WTC11 (cell line): ENCODE data around the gene GON7. TPM values are rescaled to one million over a fixed set of nuclear protein-coding genes. Genes with fewer than 3 reads are reported as not detected.
A peak's percentile ranks its signal among the peaks of the same experiment; 100 is the strongest.
"Not testable (repeated sequence)": the region's sequence is repeated elsewhere in the genome, so short reads cannot be mapped to it uniquely, and the experiment has no call there.

Source experiments
- ATAC-seq: fragments of 200-7000 bp; cut with Tn5 transposase; 2 replicates; pipeline ENCODE4 v1.10.0; 2021; ENCODE audit warnings: mild to moderate bottlenecking, moderate library complexity
- CTCF ChIA-PET: fragments of 300-600 bp; sonication (Branson Sonifier 250); formaldehyde crosslinking; loops from one replicate; lab custom pipeline; 2021; ENCODE audit warnings: antibody characterized with exemption; lab: Charles Lee
- POLR2A ChIA-PET: fragments of 350-600 bp; sonication (Branson Sonifier 250); formaldehyde crosslinking; loops from one replicate; lab custom pipeline; 2021; ENCODE audit warnings: antibody characterized with exemption; lab: Charles Lee
- DNase-seq: peaks from one replicate; pipeline ENCODE4 v3.0.0; 2021; ENCODE audit warnings: low spot score
- H3K27ac Mint-ChIP-seq: 2 replicates; pipeline ENCODE4 v1.8.0; 2021; ENCODE audit warnings: mixed read lengths
- H3K27me3 Mint-ChIP-seq: 2 replicates; pipeline ENCODE4 v1.8.0; 2021; ENCODE audit warnings: low read depth, mild to moderate bottlenecking, moderate library complexity, mixed read lengths
- H3K36me3 Mint-ChIP-seq: 2 replicates; pipeline ENCODE4 v1.8.0; 2021; ENCODE audit warnings: mixed read lengths
- H3K4me1 Mint-ChIP-seq: 2 replicates; pipeline ENCODE4 v1.8.0; 2022; ENCODE audit warnings: mixed read lengths
- H3K4me3 Mint-ChIP-seq: 2 replicates; pipeline ENCODE4 v1.8.0; 2021; ENCODE audit warnings: mild to moderate bottlenecking, moderate library complexity, mixed read lengths
- H3K9me3 Mint-ChIP-seq: 2 replicates; pipeline ENCODE4 v1.8.0; 2021; ENCODE audit warnings: mixed read lengths
- ATF1 ChIP-seq: sonication (generic); formaldehyde crosslinking; IDR thresholded peaks from 2 replicates; pipeline ENCODE4 v1.8.1; 2023; ENCODE audit warnings: mild to moderate bottlenecking, moderate library complexity, missing genetic modification reagents
- EMX1 ChIP-seq: fragments of 250-450 bp; sonication (Bioruptor Pico); IDR thresholded peaks from 2 replicates; pipeline ENCODE4 v1.8.0; 2021; ENCODE audit warnings: mild to moderate bottlenecking
- ETV6 ChIP-seq: sonication (generic); formaldehyde crosslinking; IDR thresholded peaks from 2 replicates; pipeline ENCODE4 v1.8.1; 2022; ENCODE audit warnings: mild to moderate bottlenecking, missing genetic modification reagents
- KAT7 ChIP-seq: sonication (generic); formaldehyde crosslinking; IDR thresholded peaks from 2 replicates; pipeline ENCODE4 v1.8.1; 2023; ENCODE audit warnings: missing genetic modification reagents, mild to moderate bottlenecking, borderline replicate concordance
- NR1H2 ChIP-seq: sonication (generic); formaldehyde crosslinking; IDR thresholded peaks from 2 replicates; pipeline ENCODE4 v1.9.0; 2021; ENCODE audit warnings: mild to moderate bottlenecking, moderate library complexity, missing genetic modification reagents
- NR3C1 ChIP-seq: sonication (generic); formaldehyde crosslinking; conservative IDR thresholded peaks from 2 replicates; pipeline ENCODE4 v1.8.1; 2023; ENCODE audit warnings: low read depth, mild to moderate bottlenecking, missing genetic modification reagents
- SMAD4 ChIP-seq: sonication (generic); formaldehyde crosslinking; IDR thresholded peaks from 2 replicates; pipeline ENCODE4 v1.8.0; 2022; ENCODE audit warnings: mild to moderate bottlenecking, missing genetic modification reagents
- TEAD1 ChIP-seq: sonication (generic); formaldehyde crosslinking; IDR thresholded peaks from 2 replicates; pipeline ENCODE4 v1.8.0; 2022; ENCODE audit warnings: mild to moderate bottlenecking, missing genetic modification reagents
- ZNF121 ChIP-seq: sonication (generic); formaldehyde crosslinking; IDR thresholded peaks from 2 replicates; pipeline ENCODE4 v1.8.0; 2023; ENCODE audit warnings: missing genetic modification reagents
- ZNF138 ChIP-seq: sonication (generic); formaldehyde crosslinking; conservative IDR thresholded peaks from 2 replicates; pipeline ENCODE4 v1.8.1; 2022; ENCODE audit warnings: mild to moderate bottlenecking, moderate library complexity, missing genetic modification reagents
- ZNF232 ChIP-seq: sonication (generic); formaldehyde crosslinking; IDR thresholded peaks from 2 replicates; pipeline ENCODE4 v1.8.0; 2022; ENCODE audit warnings: mild to moderate bottlenecking, missing genetic modification reagents
- ZNF317 ChIP-seq: sonication (generic); formaldehyde crosslinking; IDR thresholded peaks from 2 replicates; pipeline ENCODE4 v1.8.1; 2023; ENCODE audit warnings: low read depth, mild to moderate bottlenecking, moderate library complexity, missing genetic modification reagents, borderline replicate concordance
- ZNF423 ChIP-seq: fragments of 250-450 bp; sonication (Bioruptor Pico); IDR thresholded peaks from 2 replicates; pipeline ENCODE4 v2.1.2; 2022; ENCODE audit warnings: mild to moderate bottlenecking, moderate library complexity
- total RNA-seq: library from RNA; stranded (reverse); gene quantifications from 3 replicates; pipeline ENCODE4 v1.2.3, GENCODE V29; 2021
- TF ChIP-seq, protein P1 (sequence below): sonication (generic); formaldehyde crosslinking; IDR thresholded peaks from 2 replicates; pipeline ENCODE4 v1.8.0; 2022; ENCODE audit warnings: mild to moderate bottlenecking, missing genetic modification reagents
- TF ChIP-seq, protein P2 (sequence below): sonication (generic); formaldehyde crosslinking; IDR thresholded peaks from 2 replicates; pipeline ENCODE4 v1.8.0; 2023; ENCODE audit warnings: missing genetic modification reagents, mild to moderate bottlenecking, borderline replicate concordance
- TF ChIP-seq, protein P3 (sequence below): sonication (generic); formaldehyde crosslinking; conservative IDR thresholded peaks from 2 replicates; pipeline ENCODE4 v1.8.1; 2022; ENCODE audit warnings: mild to moderate bottlenecking, missing genetic modification reagents
- TF ChIP-seq, protein P4 (sequence below): sonication (generic); formaldehyde crosslinking; conservative IDR thresholded peaks from 2 replicates; pipeline ENCODE4 v1.8.1; 2023; ENCODE audit warnings: mild to moderate bottlenecking, low read depth, missing genetic modification reagents, moderate library complexity
- TF ChIP-seq, protein P5 (sequence below): sonication (generic); formaldehyde crosslinking; IDR thresholded peaks from 2 replicates; pipeline ENCODE4 v1.8.0; 2022; ENCODE audit warnings: mild to moderate bottlenecking, missing genetic modification reagents
- TF ChIP-seq, protein P6 (sequence below): sonication (generic); formaldehyde crosslinking; IDR thresholded peaks from 2 replicates; pipeline ENCODE4 v1.8.1; 2023; ENCODE audit warnings: mild to moderate bottlenecking, missing genetic modification reagents

The GON7 gene
- total RNA-seq, 1 experiment from 2014 or later: 7.4 TPM

DNA sequence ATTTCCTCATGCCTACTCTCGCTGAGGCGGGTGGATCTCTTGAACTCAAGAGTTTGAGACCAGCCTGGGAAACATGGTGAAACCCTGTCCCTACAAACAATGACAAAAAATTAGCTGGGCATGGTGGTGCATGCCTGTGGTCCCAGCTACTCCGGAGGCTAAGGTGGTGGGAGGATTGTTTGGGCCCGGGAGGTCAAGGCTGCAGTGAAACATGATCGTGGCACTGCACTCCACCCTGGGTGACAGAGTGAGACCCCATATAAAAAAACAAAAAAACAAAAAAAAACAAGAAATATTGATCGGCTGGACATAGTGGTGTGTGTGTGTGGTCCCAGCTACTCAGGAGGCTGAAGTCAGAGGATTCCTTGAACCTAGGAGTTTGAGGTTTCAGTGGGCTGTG lies 31.4 kb downstream of the GON7 start:
- TF ChIP-seq ZNF138 (CRISPR knock-in tag): no peak
- no peak for TF ChIP-seq EMX1 (CRISPR knock-in tag)
- TF ChIP-seq ZNF232 (CRISPR knock-in tag): no peak
- no peak for TF ChIP-seq KAT7
- TF ChIP-seq, protein P1, sequence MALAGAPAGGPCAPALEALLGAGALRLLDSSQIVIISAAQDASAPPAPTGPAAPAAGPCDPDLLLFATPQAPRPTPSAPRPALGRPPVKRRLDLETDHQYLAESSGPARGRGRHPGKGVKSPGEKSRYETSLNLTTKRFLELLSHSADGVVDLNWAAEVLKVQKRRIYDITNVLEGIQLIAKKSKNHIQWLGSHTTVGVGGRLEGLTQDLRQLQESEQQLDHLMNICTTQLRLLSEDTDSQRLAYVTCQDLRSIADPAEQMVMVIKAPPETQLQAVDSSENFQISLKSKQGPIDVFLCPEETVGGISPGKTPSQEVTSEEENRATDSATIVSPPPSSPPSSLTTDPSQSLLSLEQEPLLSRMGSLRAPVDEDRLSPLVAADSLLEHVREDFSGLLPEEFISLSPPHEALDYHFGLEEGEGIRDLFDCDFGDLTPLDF (CRISPR knock-in tag): no peak
- no peak for TF ChIP-seq SMAD4
- no peak for TF ChIP-seq ETV6
- no peak for TF ChIP-seq ZNF317 (CRISPR knock-in tag)
- TF ChIP-seq TEAD1 (CRISPR knock-in tag): no peak
- no peak for TF ChIP-seq ZNF121
- no peak for TF ChIP-seq ATF1 (CRISPR knock-in tag)
- TF ChIP-seq, protein P2, sequence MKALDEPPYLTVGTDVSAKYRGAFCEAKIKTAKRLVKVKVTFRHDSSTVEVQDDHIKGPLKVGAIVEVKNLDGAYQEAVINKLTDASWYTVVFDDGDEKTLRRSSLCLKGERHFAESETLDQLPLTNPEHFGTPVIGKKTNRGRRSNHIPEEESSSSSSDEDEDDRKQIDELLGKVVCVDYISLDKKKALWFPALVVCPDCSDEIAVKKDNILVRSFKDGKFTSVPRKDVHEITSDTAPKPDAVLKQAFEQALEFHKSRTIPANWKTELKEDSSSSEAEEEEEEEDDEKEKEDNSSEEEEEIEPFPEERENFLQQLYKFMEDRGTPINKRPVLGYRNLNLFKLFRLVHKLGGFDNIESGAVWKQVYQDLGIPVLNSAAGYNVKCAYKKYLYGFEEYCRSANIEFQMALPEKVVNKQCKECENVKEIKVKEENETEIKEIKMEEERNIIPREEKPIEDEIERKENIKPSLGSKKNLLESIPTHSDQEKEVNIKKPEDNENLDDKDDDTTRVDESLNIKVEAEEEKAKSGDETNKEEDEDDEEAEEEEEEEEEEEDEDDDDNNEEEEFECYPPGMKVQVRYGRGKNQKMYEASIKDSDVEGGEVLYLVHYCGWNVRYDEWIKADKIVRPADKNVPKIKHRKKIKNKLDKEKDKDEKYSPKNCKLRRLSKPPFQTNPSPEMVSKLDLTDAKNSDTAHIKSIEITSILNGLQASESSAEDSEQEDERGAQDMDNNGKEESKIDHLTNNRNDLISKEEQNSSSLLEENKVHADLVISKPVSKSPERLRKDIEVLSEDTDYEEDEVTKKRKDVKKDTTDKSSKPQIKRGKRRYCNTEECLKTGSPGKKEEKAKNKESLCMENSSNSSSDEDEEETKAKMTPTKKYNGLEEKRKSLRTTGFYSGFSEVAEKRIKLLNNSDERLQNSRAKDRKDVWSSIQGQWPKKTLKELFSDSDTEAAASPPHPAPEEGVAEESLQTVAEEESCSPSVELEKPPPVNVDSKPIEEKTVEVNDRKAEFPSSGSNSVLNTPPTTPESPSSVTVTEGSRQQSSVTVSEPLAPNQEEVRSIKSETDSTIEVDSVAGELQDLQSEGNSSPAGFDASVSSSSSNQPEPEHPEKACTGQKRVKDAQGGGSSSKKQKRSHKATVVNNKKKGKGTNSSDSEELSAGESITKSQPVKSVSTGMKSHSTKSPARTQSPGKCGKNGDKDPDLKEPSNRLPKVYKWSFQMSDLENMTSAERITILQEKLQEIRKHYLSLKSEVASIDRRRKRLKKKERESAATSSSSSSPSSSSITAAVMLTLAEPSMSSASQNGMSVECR (CRISPR knock-in tag): no peak
- TF ChIP-seq, protein P3, sequence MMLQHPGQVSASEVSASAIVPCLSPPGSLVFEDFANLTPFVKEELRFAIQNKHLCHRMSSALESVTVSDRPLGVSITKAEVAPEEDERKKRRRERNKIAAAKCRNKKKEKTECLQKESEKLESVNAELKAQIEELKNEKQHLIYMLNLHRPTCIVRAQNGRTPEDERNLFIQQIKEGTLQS (CRISPR knock-in tag): no peak
- TF ChIP-seq NR1H2 (CRISPR knock-in tag): no peak
- no peak for TF ChIP-seq ZNF423 (CRISPR knock-in tag)
- TF ChIP-seq, protein P4, sequence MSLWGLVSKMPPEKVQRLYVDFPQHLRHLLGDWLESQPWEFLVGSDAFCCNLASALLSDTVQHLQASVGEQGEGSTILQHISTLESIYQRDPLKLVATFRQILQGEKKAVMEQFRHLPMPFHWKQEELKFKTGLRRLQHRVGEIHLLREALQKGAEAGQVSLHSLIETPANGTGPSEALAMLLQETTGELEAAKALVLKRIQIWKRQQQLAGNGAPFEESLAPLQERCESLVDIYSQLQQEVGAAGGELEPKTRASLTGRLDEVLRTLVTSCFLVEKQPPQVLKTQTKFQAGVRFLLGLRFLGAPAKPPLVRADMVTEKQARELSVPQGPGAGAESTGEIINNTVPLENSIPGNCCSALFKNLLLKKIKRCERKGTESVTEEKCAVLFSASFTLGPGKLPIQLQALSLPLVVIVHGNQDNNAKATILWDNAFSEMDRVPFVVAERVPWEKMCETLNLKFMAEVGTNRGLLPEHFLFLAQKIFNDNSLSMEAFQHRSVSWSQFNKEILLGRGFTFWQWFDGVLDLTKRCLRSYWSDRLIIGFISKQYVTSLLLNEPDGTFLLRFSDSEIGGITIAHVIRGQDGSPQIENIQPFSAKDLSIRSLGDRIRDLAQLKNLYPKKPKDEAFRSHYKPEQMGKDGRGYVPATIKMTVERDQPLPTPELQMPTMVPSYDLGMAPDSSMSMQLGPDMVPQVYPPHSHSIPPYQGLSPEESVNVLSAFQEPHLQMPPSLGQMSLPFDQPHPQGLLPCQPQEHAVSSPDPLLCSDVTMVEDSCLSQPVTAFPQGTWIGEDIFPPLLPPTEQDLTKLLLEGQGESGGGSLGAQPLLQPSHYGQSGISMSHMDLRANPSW: no peak
- TF ChIP-seq, protein P5, sequence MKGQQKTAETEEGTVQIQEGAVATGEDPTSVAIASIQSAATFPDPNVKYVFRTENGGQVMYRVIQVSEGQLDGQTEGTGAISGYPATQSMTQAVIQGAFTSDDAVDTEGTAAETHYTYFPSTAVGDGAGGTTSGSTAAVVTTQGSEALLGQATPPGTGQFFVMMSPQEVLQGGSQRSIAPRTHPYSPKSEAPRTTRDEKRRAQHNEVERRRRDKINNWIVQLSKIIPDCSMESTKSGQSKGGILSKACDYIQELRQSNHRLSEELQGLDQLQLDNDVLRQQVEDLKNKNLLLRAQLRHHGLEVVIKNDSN (CRISPR knock-in tag): no peak
- TF ChIP-seq, protein P6, sequence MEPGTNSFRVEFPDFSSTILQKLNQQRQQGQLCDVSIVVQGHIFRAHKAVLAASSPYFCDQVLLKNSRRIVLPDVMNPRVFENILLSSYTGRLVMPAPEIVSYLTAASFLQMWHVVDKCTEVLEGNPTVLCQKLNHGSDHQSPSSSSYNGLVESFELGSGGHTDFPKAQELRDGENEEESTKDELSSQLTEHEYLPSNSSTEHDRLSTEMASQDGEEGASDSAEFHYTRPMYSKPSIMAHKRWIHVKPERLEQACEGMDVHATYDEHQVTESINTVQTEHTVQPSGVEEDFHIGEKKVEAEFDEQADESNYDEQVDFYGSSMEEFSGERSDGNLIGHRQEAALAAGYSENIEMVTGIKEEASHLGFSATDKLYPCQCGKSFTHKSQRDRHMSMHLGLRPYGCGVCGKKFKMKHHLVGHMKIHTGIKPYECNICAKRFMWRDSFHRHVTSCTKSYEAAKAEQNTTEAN (CRISPR knock-in tag): no peak
- no peak for TF ChIP-seq NR3C1 (CRISPR knock-in tag)
- DNase-seq (no peak), ATAC-seq (no peak)
- no peak overlapping the region for H3K4me3 Mint-ChIP-seq
- ChIA-PET POLR2A (no interaction called here), CTCF (interaction anchor here (1.0 to 4.5 kb wide), 5 partner anchors 8 to 223 kb away, joined by 3 to 24 read pairs (median 4); no protein-coding TSS in a partner anchor)
- no peak overlapping the region for H3K27ac Mint-ChIP-seq
- no peaks in the 10 kb centered on the region for H3K9me3 Mint-ChIP-seq
- no peaks in the 10 kb centered on the region for H3K36me3 Mint-ChIP-seq
- no peaks in the 10 kb centered on the region for H3K27me3 Mint-ChIP-seq
- no peaks in the 10 kb centered on the region for H3K4me1 Mint-ChIP-seq

DNA sequence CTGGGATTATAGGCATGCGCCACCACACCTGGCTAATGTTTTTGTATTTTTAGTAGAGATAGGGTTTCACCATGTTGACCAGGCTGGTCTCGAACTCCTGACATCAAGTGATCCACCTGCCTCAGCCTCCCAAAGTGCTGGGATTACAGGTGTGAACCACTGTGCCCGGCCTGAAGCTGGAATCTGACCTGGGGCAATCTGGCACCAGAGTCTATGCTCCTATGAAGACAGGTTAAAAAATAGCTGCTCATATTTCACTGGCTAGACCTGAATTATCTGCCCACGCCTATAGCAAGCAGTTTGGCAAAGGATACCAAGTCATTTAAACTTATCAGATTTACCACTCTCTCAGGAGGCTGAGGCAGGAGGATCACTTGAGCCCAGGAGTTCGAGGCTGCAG lies 32.1 kb downstream of the GON7 start:
- not testable (repeated sequence) for H3K4me3 Mint-ChIP-seq, ATAC-seq, H3K36me3 Mint-ChIP-seq, H3K4me1 Mint-ChIP-seq, H3K9me3 Mint-ChIP-seq, DNase-seq, H3K27me3 Mint-ChIP-seq
- ChIA-PET POLR2A (interaction anchor here (1.2 kb wide), 1 partner anchor 10 kb away, joined by 3 read pairs; the partner anchor contains the start of genes LYSET and MOAP1), CTCF (interaction anchor here (0.7 to 1.4 kb wide), 4 partner anchors 9 to 281 kb away, joined by 3 to 4 read pairs (median 3); partner anchors contain the start of genes LYSET and MOAP1)
- 0 out of 2 replicates have a peak overlapping the region, but pooled peaks have one; percentile 9 for H3K27ac Mint-ChIP-seq
